ENCODE results near the gene HERPUD1.

DNA sequence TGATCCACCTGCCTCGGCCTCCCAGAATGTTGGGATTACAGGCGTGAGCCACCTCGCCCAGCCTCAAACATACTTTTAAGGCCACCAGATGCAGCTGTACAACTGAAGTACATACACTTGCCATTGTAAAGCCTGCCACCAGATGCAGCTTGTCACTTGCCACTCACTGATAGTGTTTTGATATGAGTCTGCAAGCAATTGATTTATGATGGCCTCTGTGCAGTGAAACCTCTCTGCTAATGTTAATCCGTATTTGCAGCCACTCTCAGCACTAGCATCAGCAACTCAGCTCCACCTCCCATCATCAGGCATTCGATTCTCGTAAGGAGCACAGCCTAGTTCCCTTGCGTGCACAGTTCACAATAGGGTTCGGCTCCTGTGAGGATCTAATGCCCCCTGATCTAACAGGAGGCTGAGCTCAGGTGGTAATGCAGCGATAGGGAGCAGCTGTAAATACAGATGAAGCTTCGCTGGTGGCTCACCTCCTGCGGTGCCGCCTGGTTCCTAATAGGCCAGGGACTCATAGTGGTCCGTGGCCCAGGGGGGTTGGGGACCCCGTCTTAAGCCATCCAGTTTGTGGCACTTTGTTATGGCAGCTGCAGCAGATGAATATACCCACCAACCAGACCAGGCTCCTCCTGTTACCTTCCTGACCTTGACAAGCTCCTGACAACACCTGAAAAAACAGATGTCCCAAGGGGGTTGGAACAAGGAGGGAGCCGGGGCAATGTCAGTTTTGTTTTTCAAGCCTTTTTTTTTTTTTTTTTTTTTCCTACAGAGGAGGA, 1.3 kb upstream of the HERPUD1 start:
- TF ChIP-seq CTCF (IDR thresholded peaks at IDR 0.05) = no peak
- no peak for TF ChIP-seq JUN (CRISPR knock-in tag; IDR thresholded peaks at IDR 0.05)
- TF ChIP-seq ELF4 (CRISPR knock-in tag; IDR thresholded peaks at IDR 0.05; ENCODE audit: low read depth) = no peak
- TF ChIP-seq MXD4 (CRISPR knock-in tag; IDR thresholded peaks at IDR 0.05; ENCODE audit: borderline replicate concordance) = no peak
- no peak for TF ChIP-seq ZNF281 (CRISPR knock-in tag; IDR thresholded peaks at IDR 0.05)
- TF ChIP-seq, protein P1, sequence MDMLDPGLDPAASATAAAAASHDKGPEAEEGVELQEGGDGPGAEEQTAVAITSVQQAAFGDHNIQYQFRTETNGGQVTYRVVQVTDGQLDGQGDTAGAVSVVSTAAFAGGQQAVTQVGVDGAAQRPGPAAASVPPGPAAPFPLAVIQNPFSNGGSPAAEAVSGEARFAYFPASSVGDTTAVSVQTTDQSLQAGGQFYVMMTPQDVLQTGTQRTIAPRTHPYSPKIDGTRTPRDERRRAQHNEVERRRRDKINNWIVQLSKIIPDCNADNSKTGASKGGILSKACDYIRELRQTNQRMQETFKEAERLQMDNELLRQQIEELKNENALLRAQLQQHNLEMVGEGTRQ (CRISPR knock-in tag; IDR thresholded peaks at IDR 0.05) = no peak
- TF ChIP-seq ZNF232 (CRISPR knock-in tag; IDR thresholded peaks at IDR 0.05) = no peak

Data from WTC11 (cell line).